IMR-90 (cell line): Measurements from ENCODE around the gene GALNT9. TPM values are rescaled to one million over a fixed set of nuclear protein-coding genes. Genes with fewer than 3 reads are reported as not detected.

Experiments
- ATAC-seq: fragments of 200-7000 bp; cut with Tn5 transposase; 2 replicates; pipeline ENCODE4 v1.9.1; 2020; ENCODE audit warnings: low read depth, mild to moderate bottlenecking, moderate library complexity
- BruUV-seq: library from RNA; stranded (reverse); fragments of 400-500 nt; replicated peaks from 2 replicates; lab custom pipeline; 2021; lab: Mats Ljungman, UMichigan
- CTCF ChIA-PET: fragments of 300-600 bp; formaldehyde crosslinking; extraction: SDS; loops from one replicate; lab custom pipeline; 2021; ENCODE audit warnings: antibody characterized with exemption; lab: Yijun Ruan, JAX
- POLR2A ChIA-PET: fragments of 300-600 bp; sonication (Branson Sonifier 250); formaldehyde crosslinking; loops from one replicate; lab custom pipeline; 2022; ENCODE audit warnings: antibody characterized with exemption; ENCODE audit not compliant: unreplicated experiment; lab: Charles Lee
- DNase-seq: peaks from one replicate; pipeline ENCODE4 v3.0.0; 2013
- H2AFZ ChIP-seq: replicated peaks from 2 replicates; pipeline ENCODE3; 2013; ENCODE audit warnings: low read length, mild to moderate bottlenecking; ENCODE audit not compliant: poor library complexity
- H2AK5ac ChIP-seq: 2 replicates; pipeline ENCODE4 v1.6.1; 2013; ENCODE audit warnings: low read depth, low read length, inconsistent platforms
- H2AK9ac ChIP-seq: replicated peaks from 2 replicates; pipeline ENCODE3; 2013; ENCODE audit warnings: mild to moderate bottlenecking, low read depth, low read length, moderate library complexity; ENCODE audit not compliant: poor library complexity
- H2BK120ac ChIP-seq: 2 replicates; pipeline ENCODE4 v1.6.1; 2013; ENCODE audit warnings: low read depth, low read length, inconsistent platforms
- H2BK15ac ChIP-seq: 3 replicates; pipeline ENCODE4 v1.6.1; 2013; ENCODE audit warnings: low read depth, low read length, inconsistent platforms
- H2BK20ac ChIP-seq: 2 replicates; pipeline ENCODE4 v1.6.1; 2013; ENCODE audit warnings: low read depth, mild to moderate bottlenecking, inconsistent platforms, low read length, moderate library complexity
- H2BK5ac ChIP-seq: 2 replicates; pipeline ENCODE4 v1.6.1; 2013; ENCODE audit warnings: mild to moderate bottlenecking, low read depth, low read length, inconsistent platforms; ENCODE audit not compliant: poor library complexity, severe bottlenecking
- H3K14ac ChIP-seq: replicated peaks from 2 replicates; pipeline ENCODE4 v1.6.1; 2013; ENCODE audit warnings: low read depth, low read length, inconsistent platforms
- H3K18ac ChIP-seq: 2 replicates; pipeline ENCODE4 v1.6.1; 2013; ENCODE audit warnings: low read depth, low read length, control low read depth
- H3K23ac ChIP-seq: 2 replicates; pipeline ENCODE4 v1.6.1; 2013; ENCODE audit warnings: low read depth, low read length, inconsistent platforms
- H3K27ac ChIP-seq: 2 replicates; pipeline ENCODE4 v1.5.1; 2013; ENCODE audit warnings: mild to moderate bottlenecking, control low read depth, low read length; ENCODE audit not compliant: insufficient read depth
- H3K27me3 ChIP-seq: 2 replicates; pipeline ENCODE4 v1.6.1; 2013; ENCODE audit warnings: low read length; ENCODE audit not compliant: control insufficient read depth, insufficient read depth
- H3K36me3 ChIP-seq: 2 replicates; pipeline ENCODE4 v1.6.1; 2013; ENCODE audit warnings: low read length, mixed read lengths; ENCODE audit not compliant: control insufficient read depth, insufficient read depth
- H3K4ac ChIP-seq: 2 replicates; pipeline ENCODE4 v1.6.1; 2013; ENCODE audit warnings: low read depth, low read length, inconsistent platforms
- H3K4me1 ChIP-seq: 2 replicates; pipeline ENCODE4 v1.6.1; 2013; ENCODE audit warnings: low read length, mixed read lengths; ENCODE audit not compliant: control insufficient read depth, insufficient read depth
- H3K4me2 ChIP-seq: 2 replicates; pipeline ENCODE4 v1.6.1; 2013; ENCODE audit warnings: low read depth, mild to moderate bottlenecking, control low read depth, low read length, moderate library complexity
- H3K4me3 ChIP-seq: 2 replicates; pipeline ENCODE4 v1.5.1; 2013; ENCODE audit warnings: low read depth, mild to moderate bottlenecking, control low read depth, low read length, moderate library complexity; ENCODE audit not compliant: insufficient read depth
- H3K56ac ChIP-seq: 2 replicates; pipeline ENCODE4 v1.6.1; 2013; ENCODE audit warnings: low read length, inconsistent platforms; ENCODE audit not compliant: insufficient read depth; ENCODE audit errors: extremely low read depth
- H3K79me1 ChIP-seq, 2 experiments: 2 replicates each; pipeline ENCODE4 v1.6.1; 2013; ENCODE audit warnings: low read length in 2 of 2, inconsistent platforms in 1 of 2, low read depth in 1 of 2
- H3K9ac ChIP-seq: 2 replicates; pipeline ENCODE4 v1.6.1; 2013; ENCODE audit warnings: low read depth, low read length, control low read depth
- H3K9me1 ChIP-seq: 2 replicates; pipeline ENCODE4 v1.6.1; 2013; ENCODE audit warnings: low read length, inconsistent platforms; ENCODE audit not compliant: insufficient read depth
- H3K9me3 ChIP-seq: 2 replicates; pipeline ENCODE4 v1.6.1; 2013; ENCODE audit warnings: low read length; ENCODE audit not compliant: control insufficient read depth, insufficient read depth
- H4K20me1 ChIP-seq: 2 replicates; pipeline ENCODE4 v1.6.1; 2013; ENCODE audit warnings: low read length, inconsistent platforms; ENCODE audit not compliant: insufficient read depth
- H4K5ac ChIP-seq: 2 replicates; pipeline ENCODE4 v1.6.1; 2013; ENCODE audit warnings: mild to moderate bottlenecking, low read depth, low read length, control low read depth
- H4K8ac ChIP-seq, 2 experiments: 2 replicates each; pipeline ENCODE4 v1.6.1; 2013; ENCODE audit warnings: low read depth in 2 of 2, low read length in 2 of 2, control low read depth in 1 of 2, inconsistent platforms in 1 of 2
- H4K91ac ChIP-seq: 2 replicates; pipeline ENCODE4 v1.6.1; 2013; ENCODE audit warnings: low read depth, low read length, inconsistent platforms; ENCODE audit not compliant: insufficient read depth
- BHLHE40 ChIP-seq: fragments of 150-350 bp; IDR thresholded peaks from 2 replicates; pipeline ENCODE4 v1.6.1; 2016; ENCODE audit warnings: mild to moderate bottlenecking, low read depth, low read length
- CEBPB ChIP-seq: IDR thresholded peaks from 2 replicates; pipeline ENCODE4 v1.6.1; 2012; ENCODE audit warnings: low read depth, low read length, improper control_type of control experiment
- CHD1 ChIP-seq: IDR thresholded peaks from 2 replicates; pipeline ENCODE4 v1.6.1; 2012; ENCODE audit warnings: low read depth, low read length, improper control_type of control experiment
- FOS ChIP-seq: fragments of 150-350 bp; IDR thresholded peaks from 2 replicates; pipeline ENCODE4 v1.6.1; 2016; ENCODE audit warnings: low read depth, low read length
- MAFK ChIP-seq: IDR thresholded peaks from 2 replicates; pipeline ENCODE4 v1.6.1; 2012; ENCODE audit warnings: low read depth, low read length, improper control_type of control experiment
- MAZ ChIP-seq: IDR thresholded peaks from 2 replicates; pipeline ENCODE4 v1.6.1; 2012; ENCODE audit warnings: low read depth, mild to moderate bottlenecking, low read length, improper control_type of control experiment, moderate library complexity, borderline replicate concordance
- MXI1 ChIP-seq: IDR thresholded peaks from 2 replicates; pipeline ENCODE4 v1.6.1; 2012; ENCODE audit warnings: low read depth, mild to moderate bottlenecking, low read length, moderate library complexity, borderline replicate concordance
- NFE2L2 ChIP-seq: fragments of 150-350 bp; IDR thresholded peaks from 2 replicates; pipeline ENCODE4 v1.6.1; 2016; ENCODE audit warnings: low read depth, mild to moderate bottlenecking, low read length
- POLR2A ChIP-seq: IDR thresholded peaks from 2 replicates; pipeline ENCODE4 v1.6.1; 2012; ENCODE audit warnings: mild to moderate bottlenecking, low read depth, low read length
- RAD21 ChIP-seq: IDR thresholded peaks from 2 replicates; pipeline ENCODE4 v1.6.1; 2012; ENCODE audit warnings: low read length, improper control_type of control experiment
- RCOR1 ChIP-seq: IDR thresholded peaks from 2 replicates; pipeline ENCODE4 v1.6.1; 2012; ENCODE audit warnings: mild to moderate bottlenecking, low read length, improper control_type of control experiment; ENCODE audit not compliant: insufficient replicate concordance
- RFX5 ChIP-seq: IDR thresholded peaks from 2 replicates; pipeline ENCODE4 v1.8.0; 2012; ENCODE audit warnings: low read depth, mild to moderate bottlenecking, low read length, moderate library complexity
- SMC3 ChIP-seq: fragments of 150-350 bp; IDR thresholded peaks from 2 replicates; pipeline ENCODE4 v1.6.1; 2016; ENCODE audit warnings: low read depth, mild to moderate bottlenecking, antibody characterized with exemption, low read length, moderate library complexity
- WGBS, 2 experiments: methylation state at CpG; one replicate each; pipeline versions ENCODE4 v1.1.5 to v1.1.7; 2013; ENCODE audit warnings: missing lambda C conversion rate in 2 of 2; ENCODE audit not compliant: insufficient read length in 1 of 2; ENCODE audit errors: extremely low coverage in 2 of 2; 5-methylcytosine and 5-hydroxymethylcytosine counted together
- dilution Hi-C: fragments of 300-500 bp; cut with HindIII; formaldehyde crosslinking; loops from one replicate; pipeline ENCODE4 v1.14.3; 2018; ENCODE audit warnings: low sequenced_read_pairs; ENCODE audit not compliant: unreplicated experiment
- in situ Hi-C: fragments of 300-500 bp; cut with MboI; formaldehyde crosslinking; loops from 3 replicates; pipeline ENCODE4 v1.14.3; 2019; ENCODE audit warnings: low sequenced_read_pairs, inconsistent platforms, mixed read lengths
- intact Hi-C: fragments of 100-400 bp; cut with micrococcal nuclease; formaldehyde crosslinking; loops from 2 replicates; pipeline ENCODE4 v1.10.0; 2022
- polyA plus RNA-seq, 3 experiments: library from polyadenylated mRNA; depleted of rRNA; stranded (reverse); fragments of >200 nt; gene quantifications; 2 replicates each; pipeline ENCODE4 v1.2.3, GENCODE V29; 2012; ENCODE audit warnings: low replicate concordance in 1 of 3
- total RNA-seq: library from RNA; depleted of rRNA; stranded (reverse); fragments of >200 nt; gene quantifications from 2 replicates; pipeline ENCODE4 v1.2.3, GENCODE V29; 2012
- TF ChIP-seq, protein P1 (sequence below): conservative IDR thresholded peaks from 2 replicates; pipeline ENCODE4 v1.5.1; 2012; ENCODE audit warnings: mild to moderate bottlenecking, low read depth, low read length, improper control_type of control experiment
- TF ChIP-seq, protein P2 (sequence below): fragments of 150-350 bp; IDR thresholded peaks from 2 replicates; pipeline ENCODE4 v1.6.1; 2017; ENCODE audit warnings: mild to moderate bottlenecking, antibody characterized with exemption, low read length, low read depth

Gene GALNT9
- total and polyA plus RNA-seq, 2 of the 4 experiments (the other 2 are of a cell fraction): under 0.01 to 0.12 TPM

DNA sequence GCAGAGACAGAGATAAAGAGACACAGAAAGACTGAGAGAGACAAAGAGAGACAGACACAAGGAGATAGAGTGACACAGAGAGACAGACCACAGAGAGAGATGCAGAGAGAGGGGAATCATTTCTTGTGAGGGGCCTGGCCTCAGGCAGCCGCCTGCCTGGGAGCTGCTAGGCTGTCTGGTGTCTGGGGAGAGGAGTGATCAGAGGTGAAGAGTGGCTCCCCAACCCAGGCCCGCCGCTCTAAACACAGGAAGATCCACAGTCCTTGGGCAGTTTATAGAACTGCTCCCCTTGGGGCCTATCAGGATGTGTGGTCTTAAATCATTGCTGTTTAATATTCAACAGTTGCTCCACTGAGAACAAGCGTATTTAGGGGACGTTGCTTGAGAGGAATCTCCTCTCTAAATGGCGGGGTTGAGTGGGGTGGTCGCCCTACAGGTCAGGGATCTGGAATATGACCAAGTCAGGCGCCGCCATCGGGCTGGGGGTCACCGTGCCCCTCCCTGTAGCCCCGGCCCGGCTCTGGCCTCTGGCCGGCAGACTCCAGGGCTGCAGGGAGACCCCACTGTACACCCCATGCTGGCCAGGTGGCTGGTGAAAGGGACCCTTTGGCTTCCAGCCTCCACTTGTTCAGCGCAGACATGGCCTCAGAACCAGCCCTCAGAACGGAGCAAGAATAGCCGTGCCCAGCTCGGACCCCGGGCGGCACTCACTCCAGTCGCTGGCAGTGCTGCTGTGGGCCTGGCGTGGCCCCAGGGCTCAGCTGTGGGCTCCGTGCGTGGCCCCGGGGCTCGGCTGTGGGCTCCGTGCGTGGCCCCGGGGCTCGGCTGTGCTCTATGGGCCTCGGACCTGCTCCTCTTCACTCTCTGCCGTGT lies 89.4 kb downstream of the GALNT9 start:
- ChIA-PET CTCF (no interaction called here), POLR2A (no interaction called here)
- no peak overlapping the region for H2AFZ ChIP-seq
- no peak for TF ChIP-seq RCOR1
- no peak for TF ChIP-seq CEBPB
- TF ChIP-seq NFE2L2: no peak
- TF ChIP-seq RAD21: no peak
- no peak for TF ChIP-seq MXI1
- no peak for TF ChIP-seq SMC3
- no peak for TF ChIP-seq MAFK
- no peak for TF ChIP-seq BHLHE40
- no peak for TF ChIP-seq POLR2A
- TF ChIP-seq, protein P1, sequence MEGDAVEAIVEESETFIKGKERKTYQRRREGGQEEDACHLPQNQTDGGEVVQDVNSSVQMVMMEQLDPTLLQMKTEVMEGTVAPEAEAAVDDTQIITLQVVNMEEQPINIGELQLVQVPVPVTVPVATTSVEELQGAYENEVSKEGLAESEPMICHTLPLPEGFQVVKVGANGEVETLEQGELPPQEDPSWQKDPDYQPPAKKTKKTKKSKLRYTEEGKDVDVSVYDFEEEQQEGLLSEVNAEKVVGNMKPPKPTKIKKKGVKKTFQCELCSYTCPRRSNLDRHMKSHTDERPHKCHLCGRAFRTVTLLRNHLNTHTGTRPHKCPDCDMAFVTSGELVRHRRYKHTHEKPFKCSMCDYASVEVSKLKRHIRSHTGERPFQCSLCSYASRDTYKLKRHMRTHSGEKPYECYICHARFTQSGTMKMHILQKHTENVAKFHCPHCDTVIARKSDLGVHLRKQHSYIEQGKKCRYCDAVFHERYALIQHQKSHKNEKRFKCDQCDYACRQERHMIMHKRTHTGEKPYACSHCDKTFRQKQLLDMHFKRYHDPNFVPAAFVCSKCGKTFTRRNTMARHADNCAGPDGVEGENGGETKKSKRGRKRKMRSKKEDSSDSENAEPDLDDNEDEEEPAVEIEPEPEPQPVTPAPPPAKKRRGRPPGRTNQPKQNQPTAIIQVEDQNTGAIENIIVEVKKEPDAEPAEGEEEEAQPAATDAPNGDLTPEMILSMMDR: no peak
- no peak for TF ChIP-seq FOS
- no peak for TF ChIP-seq MAZ
- TF ChIP-seq, protein P2, sequence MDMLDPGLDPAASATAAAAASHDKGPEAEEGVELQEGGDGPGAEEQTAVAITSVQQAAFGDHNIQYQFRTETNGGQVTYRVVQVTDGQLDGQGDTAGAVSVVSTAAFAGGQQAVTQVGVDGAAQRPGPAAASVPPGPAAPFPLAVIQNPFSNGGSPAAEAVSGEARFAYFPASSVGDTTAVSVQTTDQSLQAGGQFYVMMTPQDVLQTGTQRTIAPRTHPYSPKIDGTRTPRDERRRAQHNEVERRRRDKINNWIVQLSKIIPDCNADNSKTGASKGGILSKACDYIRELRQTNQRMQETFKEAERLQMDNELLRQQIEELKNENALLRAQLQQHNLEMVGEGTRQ: no peak
- TF ChIP-seq RFX5: no peak
- no peak for TF ChIP-seq CHD1

More for the DNA sequence above, 89.4 kb downstream of the GALNT9 start:
- Histone ChIP-seq H3K4me3 (no peak overlapping the region), H3K4me2 (no peak overlapping the region), H3K18ac (no peak overlapping the region), H4K20me1 (no peaks in the 10 kb centered on the region), H4K5ac (no peak overlapping the region), H3K14ac (no peak overlapping the region), H2BK15ac (no peak overlapping the region), H3K79me1 (no peaks in the 10 kb centered on the region), H4K8ac (no peak overlapping the region), H3K27ac (no peak overlapping the region), H4K91ac (no peak overlapping the region), H3K36me3 (no peaks in the 10 kb centered on the region), H2BK20ac (no peak overlapping the region), H3K9me1 (no peaks in the 10 kb centered on the region), H2BK5ac (no peak overlapping the region), H3K27me3 (no peaks in the 10 kb centered on the region; the same call in 1 of the 2 replicates), H3K4ac (no peak overlapping the region), H2AK5ac (no peak overlapping the region), H3K9ac (no peak overlapping the region), H3K56ac (no peak overlapping the region), H3K9me3 (no peaks in the 10 kb centered on the region), H3K4me1 (no peaks in the 10 kb centered on the region), H3K23ac (no peak overlapping the region), H2BK120ac (no peak overlapping the region), H2AK9ac (no peak overlapping the region)
- WGBS, 2 experiments: 60% methylated on average over 16 of the region's 32 CpGs; no CpG with 5 or more reads in 1 of the 2 experiments
- DNase-seq: no peak
- ATAC-seq: no peak
- dilution Hi-C loops: no loop called here
- intact Hi-C loops: no loop called here
- in situ Hi-C loops: no loop called here
- no TSS peak for BruUV-seq
